Psoas muscle (tissue), 8 donors: ENCODE measurements around the gene DEFB131A. TPM values are rescaled to one million over a fixed set of nuclear protein-coding genes. Genes with fewer than 3 reads are reported as not detected.
"Not testable (repeated sequence)": the region's sequence is repeated elsewhere in the genome, so short reads cannot be mapped to it uniquely, and the experiment has no call there.

Experiments
- ATAC-seq, 4 donors: fragments of 200-7000 bp; cut with Tn5 transposase; one replicate each; pipeline ENCODE4 v1.9.1; 2020; ENCODE audit warnings: moderate library complexity in 3 of 4, mild to moderate bottlenecking in 2 of 4
- DNase-seq, 2 donors: peaks; one replicate each; pipeline ENCODE4 v3.0.0-alpha.2; 2020
- H3K27ac ChIP-seq: fragments of 200-600 bp; one replicate; pipeline ENCODE4 v1.8.0; 2022
- H3K27me3 ChIP-seq, 3 donors: fragments of 200-600 bp in 1 of 3; one replicate each; pipeline versions ENCODE4 v1.6.1 to v1.8.0; 2013 to 2022; ENCODE audit warnings: low read length in 2 of 3, mild to moderate bottlenecking in 2 of 3, moderate library complexity in 1 of 3; ENCODE audit not compliant: insufficient read depth in 3 of 3
- H3K36me3 ChIP-seq, 2 donors: fragments of 200-600 bp in 1 of 2; one replicate each; pipeline versions ENCODE4 v1.6.1 to v1.8.0; 2013 to 2022; ENCODE audit warnings: low read depth in 1 of 2, mild to moderate bottlenecking in 1 of 2, moderate library complexity in 1 of 2; ENCODE audit not compliant: insufficient read depth in 1 of 2
- H3K4me1 ChIP-seq: fragments of 200-600 bp; one replicate; pipeline ENCODE4 v1.8.0; 2022
- H3K4me3 ChIP-seq: fragments of 200-600 bp; one replicate; pipeline ENCODE4 v1.8.0; 2022; ENCODE audit warnings: mild to moderate bottlenecking
- H3K9me3 ChIP-seq: fragments of 200-600 bp; one replicate; pipeline ENCODE4 v1.8.0; 2022
- WGBS, 3 donors: extraction: QIAGEN DNeasy Blood & Tissue Kit; methylation state at CpG; one replicate each; pipeline versions ENCODE4 v1.1.6 to v1.1.7; 2013; 5-methylcytosine and 5-hydroxymethylcytosine counted together
- intact Hi-C, 2 donors: fragments of 100-400 bp; cut with DNase I; formaldehyde crosslinking; loops; one replicate each; pipeline versions ENCODE4 v1.11.0 to v1.14.2; 2022
- polyA plus RNA-seq, 3 donors: library from polyadenylated mRNA; stranded (reverse); fragments of 200-250 nt; gene quantifications; one replicate each; pipeline ENCODE4 v1.2.3, GENCODE V29; 2013
- total RNA-seq, 4 donors: library from RNA; stranded (reverse); fragmentation: NEBNext Ultra II Directional in 2 of 4; extraction: Animal tissue kit (Norgen Biotek cat#: 25700) in 2 of 4; gene quantifications; one replicate each; pipeline versions ENCODE4 v1.2.1 to v1.2.4, GENCODE V29; 2021 to 2023
- donor health status: healthy with polysubstance abuse.
- donor health status: DM: no; HTN: no; CAD: no; lungs with moderate emphysema.
- donor health status: Bipolar disorder and iron deficiency.
- donor health status: healthy.
- donor health status: DM: yes; HTN: yes; CAD: no.
- donor health status: DM: no; HTN: no; CAD: no.
- donor health status: DM: no; HTN: no; CAD: no.
- donor health status: DM: yes; HTN: yes; CAD: no.

Gene DEFB131A
- total and polyA plus RNA-seq, 7 donors = not detected

GRCh38 chr4:9494256-9495035 lies 50.2 kb downstream of the DEFB131A start:
- H3K9me3 ChIP-seq, ATAC-seq, H3K4me3 ChIP-seq, DNase-seq, H3K4me1 ChIP-seq, H3K27ac ChIP-seq, intact Hi-C loops, H3K36me3 ChIP-seq: not testable (repeated sequence)
- 71 to 79% (median 76%) methylated on average over 10 to 11 of the region's 11 CpGs for WGBS, 3 donors
- peaks cover 0 to 11% (median 4%) of the 10 kb centered on the region in 3 donors for H3K27me3 ChIP-seq

GRCh38 chr4:9495443-9495842 lies 51.2 kb downstream of the DEFB131A start:
- peaks cover 0 to 11% (median 4%) of the 10 kb centered on the region in 3 donors for H3K27me3 ChIP-seq
- peak in 1 of 2 donors; percentile 23 for DNase-seq
- H3K9me3 ChIP-seq, intact Hi-C loops, H3K4me1 ChIP-seq, H3K4me3 ChIP-seq, H3K36me3 ChIP-seq, ATAC-seq, H3K27ac ChIP-seq: not testable (repeated sequence)
- 4 to 13% (median 7%) methylated on average over 7 to 11 of the region's 12 CpGs for WGBS, 3 donors

GRCh38 chr4:9497575-9498467 lies 53.6 kb downstream of the DEFB131A start:
- intact Hi-C loops, H3K4me1 ChIP-seq, ATAC-seq, DNase-seq, H3K4me3 ChIP-seq, H3K36me3 ChIP-seq, H3K27ac ChIP-seq, H3K9me3 ChIP-seq: not testable (repeated sequence)
- whole genome bisulfite sequencing, 3 donors = 1 to 4% (median 2%) methylated on average over 17 to 79 of the region's 86 CpGs
- peaks cover 0 to 11% (median 4%) of the 10 kb centered on the region in 3 donors for H3K27me3 ChIP-seq

- ATAC-seq, H3K36me3 ChIP-seq, H3K4me1 ChIP-seq, H3K4me3 ChIP-seq, DNase-seq, H3K27ac ChIP-seq, intact Hi-C loops, H3K9me3 ChIP-seq: not testable (repeated sequence)
- 16 to 26% (median 19%) methylated on average over 6 to 31 of the region's 33 CpGs for WGBS, 3 donors
- H3K27me3 ChIP-seq = peaks cover 0 to 11% (median 4%) of the 10 kb centered on the region in 3 donors
Observed at GRCh38 chr4:9498468-9499040, 54.3 kb downstream of the DEFB131A start.

- ATAC-seq, H3K4me3 ChIP-seq, H3K36me3 ChIP-seq, H3K4me1 ChIP-seq, DNase-seq, H3K9me3 ChIP-seq, H3K27ac ChIP-seq, intact Hi-C loops: not testable (repeated sequence)
- WGBS, 3 donors = 86 to 89% (median 86%) methylated on average over 11 to 16 of the region's 16 CpGs
- peaks cover 0 to 11% (median 4%) of the 10 kb centered on the region in 3 donors for H3K27me3 ChIP-seq
Observed at GRCh38 chr4:9499974-9500487, 55.8 kb downstream of the DEFB131A start.

Other genes with a start within 250 kb of the DEFB131A start
- gene USP17L10, start 233.8 kb upstream of the DEFB131A start, total RNA-seq = not detected
- not detected for gene USP17L10, start 233.8 kb upstream of the DEFB131A start, polyA plus RNA-seq
- gene USP17L11, start 229.0 kb upstream of the DEFB131A start, total RNA-seq = not detected
- not detected for gene USP17L11, start 229.0 kb upstream of the DEFB131A start, polyA plus RNA-seq
- gene USP17L12, start 224.3 kb upstream of the DEFB131A start, total RNA-seq = not detected
- gene USP17L12, start 224.3 kb upstream of the DEFB131A start, polyA plus RNA-seq = not detected
- gene USP17L13, start 219.5 kb upstream of the DEFB131A start, total RNA-seq = not detected
- gene USP17L13, start 219.5 kb upstream of the DEFB131A start, polyA plus RNA-seq = not detected
- not detected for gene USP17L15, start 210.0 kb upstream of the DEFB131A start, total RNA-seq
- gene USP17L15, start 210.0 kb upstream of the DEFB131A start, polyA plus RNA-seq = not detected
- gene USP17L17, start 200.5 kb upstream of the DEFB131A start, total RNA-seq = not detected
- not detected for gene USP17L17, start 200.5 kb upstream of the DEFB131A start, polyA plus RNA-seq
- gene USP17L18, start 195.8 kb upstream of the DEFB131A start, total RNA-seq = not detected
- not detected for gene USP17L18, start 195.8 kb upstream of the DEFB131A start, polyA plus RNA-seq
- gene USP17L19, start 191.0 kb upstream of the DEFB131A start, total RNA-seq = not detected
- gene USP17L19, start 191.0 kb upstream of the DEFB131A start, polyA plus RNA-seq = not detected
- gene USP17L20, start 186.3 kb upstream of the DEFB131A start, total RNA-seq = not detected
- gene USP17L20, start 186.3 kb upstream of the DEFB131A start, polyA plus RNA-seq = not detected
- gene USP17L21, start 181.5 kb upstream of the DEFB131A start, total RNA-seq = not detected
- gene USP17L21, start 181.5 kb upstream of the DEFB131A start, polyA plus RNA-seq = not detected
- not detected for gene USP17L22, start 176.8 kb upstream of the DEFB131A start, total RNA-seq
- not detected for gene USP17L22, start 176.8 kb upstream of the DEFB131A start, polyA plus RNA-seq
- not detected for gene USP17L24, start 119.2 kb upstream of the DEFB131A start, total RNA-seq
- not detected for gene USP17L24, start 119.2 kb upstream of the DEFB131A start, polyA plus RNA-seq
- not detected for gene USP17L25, start 114.5 kb upstream of the DEFB131A start, total RNA-seq
- not detected for gene USP17L25, start 114.5 kb upstream of the DEFB131A start, polyA plus RNA-seq
- not detected for gene USP17L26, start 109.8 kb upstream of the DEFB131A start, total RNA-seq
- not detected for gene USP17L26, start 109.8 kb upstream of the DEFB131A start, polyA plus RNA-seq
- gene USP17L5, start 105.0 kb upstream of the DEFB131A start, total RNA-seq = not detected
- gene USP17L5, start 105.0 kb upstream of the DEFB131A start, polyA plus RNA-seq = not detected
- not detected for gene USP17L27, start 100.3 kb upstream of the DEFB131A start, total RNA-seq
- gene USP17L27, start 100.3 kb upstream of the DEFB131A start, polyA plus RNA-seq = not detected
- not detected for gene USP17L28, start 95.5 kb upstream of the DEFB131A start, total RNA-seq
- gene USP17L28, start 95.5 kb upstream of the DEFB131A start, polyA plus RNA-seq = not detected
- gene USP17L29, start 90.8 kb upstream of the DEFB131A start, total RNA-seq = not detected
- not detected for gene USP17L29, start 90.8 kb upstream of the DEFB131A start, polyA plus RNA-seq
- gene USP17L30, start 81.3 kb upstream of the DEFB131A start, total RNA-seq = not detected
- gene USP17L30, start 81.3 kb upstream of the DEFB131A start, polyA plus RNA-seq = not detected